ENCODE data around the gene PLCB1.

PLCB1 gene

GRCh38 chr20:8147476-8147875 is 15.4 kb downstream of the PLCB1 start:
- Histone ChIP-seq H3K79me2 (ENCODE audit: insufficient read depth, low read depth) (no peaks in the 10 kb centered on the region), H3K4me1 (ENCODE audit: low read depth, poor library complexity, severe bottlenecking) (no peaks in the 10 kb centered on the region)

DNA sequence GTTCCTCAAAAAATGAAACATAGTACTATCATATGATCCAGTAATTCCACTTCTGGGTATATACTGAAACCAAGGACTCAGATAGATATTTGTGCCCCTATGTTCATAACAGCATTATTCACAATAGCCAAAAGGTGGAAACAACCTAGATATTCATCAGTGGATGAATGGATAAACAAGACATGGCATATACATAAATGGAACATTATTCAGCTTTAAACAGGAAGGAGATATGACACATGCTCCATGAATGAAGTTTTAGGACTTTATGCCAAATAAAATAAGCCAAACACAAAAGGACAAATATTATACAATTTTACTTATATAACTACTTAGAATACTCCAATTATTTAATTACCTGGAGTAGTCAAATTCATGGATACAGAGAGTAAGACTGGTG is 16.4 kb downstream of the PLCB1 start:
- H3K4me3 ChIP-seq (IDR thresholded peaks at IDR 0.05; ENCODE audit: insufficient read depth, low read depth, low read length), result no peak overlapping the region
- no peaks in the 10 kb centered on the region for H4K20me1 ChIP-seq (ENCODE audit: insufficient read depth)
- no peak overlapping the region for H3K27ac ChIP-seq
- no peaks in the 10 kb centered on the region for H3K27me3 ChIP-seq (ENCODE audit: insufficient read depth, low read depth)
- H3K9ac ChIP-seq, result no peak overlapping the region
- no peaks in the 10 kb centered on the region for H3K36me3 ChIP-seq (ENCODE audit: insufficient read depth)
- peaks cover 10% of the 10 kb centered on the region for H3K4me1 ChIP-seq (ENCODE audit: low read depth, poor library complexity, severe bottlenecking)
- TF ChIP-seq, protein P1, sequence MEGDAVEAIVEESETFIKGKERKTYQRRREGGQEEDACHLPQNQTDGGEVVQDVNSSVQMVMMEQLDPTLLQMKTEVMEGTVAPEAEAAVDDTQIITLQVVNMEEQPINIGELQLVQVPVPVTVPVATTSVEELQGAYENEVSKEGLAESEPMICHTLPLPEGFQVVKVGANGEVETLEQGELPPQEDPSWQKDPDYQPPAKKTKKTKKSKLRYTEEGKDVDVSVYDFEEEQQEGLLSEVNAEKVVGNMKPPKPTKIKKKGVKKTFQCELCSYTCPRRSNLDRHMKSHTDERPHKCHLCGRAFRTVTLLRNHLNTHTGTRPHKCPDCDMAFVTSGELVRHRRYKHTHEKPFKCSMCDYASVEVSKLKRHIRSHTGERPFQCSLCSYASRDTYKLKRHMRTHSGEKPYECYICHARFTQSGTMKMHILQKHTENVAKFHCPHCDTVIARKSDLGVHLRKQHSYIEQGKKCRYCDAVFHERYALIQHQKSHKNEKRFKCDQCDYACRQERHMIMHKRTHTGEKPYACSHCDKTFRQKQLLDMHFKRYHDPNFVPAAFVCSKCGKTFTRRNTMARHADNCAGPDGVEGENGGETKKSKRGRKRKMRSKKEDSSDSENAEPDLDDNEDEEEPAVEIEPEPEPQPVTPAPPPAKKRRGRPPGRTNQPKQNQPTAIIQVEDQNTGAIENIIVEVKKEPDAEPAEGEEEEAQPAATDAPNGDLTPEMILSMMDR (conservative IDR thresholded peaks at IDR 0.05; ENCODE audit: low read depth, low read length), result no peak
- no peak overlapping the region for H2AFZ ChIP-seq (ENCODE audit: low read depth)
- no peak overlapping the region for H3K4me2 ChIP-seq
- H3K79me2 ChIP-seq (ENCODE audit: insufficient read depth, low read depth), result no peaks in the 10 kb centered on the region

More at GRCh38 chr20:8147476-8147875, 15.4 kb downstream of the PLCB1 start:
- Histone ChIP-seq H3K36me3 (ENCODE audit: insufficient read depth) (no peaks in the 10 kb centered on the region), H2AFZ (ENCODE audit: low read depth) (no peak overlapping the region), H4K20me1 (ENCODE audit: insufficient read depth) (no peaks in the 10 kb centered on the region), H3K4me2 (no peak overlapping the region), H3K27me3 (ENCODE audit: insufficient read depth, low read depth) (no peaks in the 10 kb centered on the region), H3K9ac (no peak overlapping the region), H3K4me3 (IDR thresholded peaks at IDR 0.05; ENCODE audit: insufficient read depth, low read depth, low read length) (no peak overlapping the region), H3K27ac (no peak overlapping the region)
- TF ChIP-seq, protein P1 (conservative IDR thresholded peaks at IDR 0.05; ENCODE audit: low read depth, low read length), result no peak

- Histone ChIP-seq H3K4me2 (no peak overlapping the region), H4K20me1 (ENCODE audit: insufficient read depth) (no peaks in the 10 kb centered on the region), H3K27me3 (ENCODE audit: insufficient read depth, low read depth) (no peaks in the 10 kb centered on the region), H3K4me1 (ENCODE audit: low read depth, poor library complexity, severe bottlenecking) (peaks cover 31% of the 10 kb centered on the region), H3K36me3 (ENCODE audit: insufficient read depth) (no peaks in the 10 kb centered on the region), H3K27ac (no peak overlapping the region), H3K9ac (no peak overlapping the region), H3K79me2 (ENCODE audit: insufficient read depth, low read depth) (no peaks in the 10 kb centered on the region), H3K4me3 (IDR thresholded peaks at IDR 0.05; ENCODE audit: insufficient read depth, low read depth, low read length) (no peak overlapping the region), H2AFZ (ENCODE audit: low read depth) (no peak overlapping the region)
- TF ChIP-seq, protein P1 (conservative IDR thresholded peaks at IDR 0.05; ENCODE audit: low read depth, low read length), result no peak
These were observed 18.5 kb downstream of the PLCB1 start for GRCh38 chr20:8150591-8150990.

- TF ChIP-seq, protein P1 (conservative IDR thresholded peaks at IDR 0.05; ENCODE audit: low read depth, low read length), result no peak
- Histone ChIP-seq H2AFZ (ENCODE audit: low read depth) (no peak overlapping the region), H3K27ac (no peak overlapping the region), H4K20me1 (ENCODE audit: insufficient read depth) (no peaks in the 10 kb centered on the region), H3K4me1 (ENCODE audit: low read depth, poor library complexity, severe bottlenecking) (peaks cover 38% of the 10 kb centered on the region), H3K4me2 (no peak overlapping the region), H3K9ac (no peak overlapping the region), H3K27me3 (ENCODE audit: insufficient read depth, low read depth) (no peaks in the 10 kb centered on the region), H3K36me3 (ENCODE audit: insufficient read depth) (no peaks in the 10 kb centered on the region), H3K4me3 (IDR thresholded peaks at IDR 0.05; ENCODE audit: insufficient read depth, low read depth, low read length) (no peak overlapping the region), H3K79me2 (ENCODE audit: insufficient read depth, low read depth) (no peaks in the 10 kb centered on the region)
These were observed 19.3 kb downstream of the PLCB1 start for GRCh38 chr20:8151372-8151771.

Measured in KMS-11 (cell line).